RCC 7860 (cell line): ENCODE results near the gene AP2B1.

Source experiments
- DNase-seq: peaks from one replicate; pipeline ENCODE4 v3.0.0-alpha.2; 2015; ENCODE audit warnings: low spot score
- FAIRE-seq: peaks from 2 replicates; lab custom pipeline; 2012; peaks lifted over from hg19 to GRCh38; lab: Jason Lieb, UNC

Gene AP2B1

GRCh38 chr17:35725802-35726126 is 138.6 kb downstream of the AP2B1 start:
- DNase-seq: no peak
- FAIRE-seq: no peak

GRCh38 chr17:35726127-35726952 is 139.2 kb downstream of the AP2B1 start:
- no peak for FAIRE-seq
- DNase-seq: no peak

- FAIRE-seq (no peak), DNase-seq (no peak)
These were observed 139.9 kb downstream of the AP2B1 start for GRCh38 chr17:35726953-35727460.

- DNase-seq (no peak), FAIRE-seq (no peak)
These were observed 140.5 kb downstream of the AP2B1 start for GRCh38 chr17:35727635-35728034.

GRCh38 chr17:35728551-35728950 is 141.4 kb downstream of the AP2B1 start:
- FAIRE-seq (no peak), DNase-seq (no peak)

GRCh38 chr17:35729405-35729833 is 142.3 kb downstream of the AP2B1 start:
- FAIRE-seq: no peak
- no peak for DNase-seq

GRCh38 chr17:35730400-35731005 is 143.4 kb downstream of the AP2B1 start:
- DNase-seq: no peak

GRCh38 chr17:35731239-35731916 is 144.3 kb downstream of the AP2B1 start, which contains the start of gene RASL10B:
Gene RASL10B (plus strand): TSS chr17:35731639. CDS start chr17:35735185, 3,546 bp downstream.
- FAIRE-seq (no peak), DNase-seq (no peak)

More at GRCh38 chr17:35730400-35731005, 143.4 kb downstream of the AP2B1 start:
- FAIRE-seq: no peak

GRCh38 chr17:35731917-35732805 is 145.0 kb downstream of the AP2B1 start:
- FAIRE-seq (no peak), DNase-seq (no peak)

- FAIRE-seq: no peak
These were observed 145.6 kb downstream of the AP2B1 start for GRCh38 chr17:35732806-35733136.

GRCh38 chr17:35733366-35733765 is 146.2 kb downstream of the AP2B1 start:
- FAIRE-seq: no peak
- no peak for DNase-seq

More at GRCh38 chr17:35732806-35733136, 145.6 kb downstream of the AP2B1 start:
- no peak for DNase-seq

GRCh38 chr17:35734396-35734795 is 147.3 kb downstream of the AP2B1 start:
- no peak for DNase-seq
- FAIRE-seq: no peak

- FAIRE-seq: no peak
These were observed 148.1 kb downstream of the AP2B1 start for GRCh38 chr17:35735036-35735805.

GRCh38 chr17:35736236-35736635 is 149.1 kb downstream of the AP2B1 start:
- DNase-seq: no peak
- FAIRE-seq: no peak

More at GRCh38 chr17:35735036-35735805, 148.1 kb downstream of the AP2B1 start:
- DNase-seq: no peak

GRCh38 chr17:35738519-35739133 is 151.5 kb downstream of the AP2B1 start:
- no peak for FAIRE-seq
- no peak for DNase-seq

- DNase-seq (no peak), FAIRE-seq (no peak)
These were observed 153.1 kb downstream of the AP2B1 start for GRCh38 chr17:35740216-35740615.

GRCh38 chr17:35740997-35741931 is 154.1 kb downstream of the AP2B1 start:
- DNase-seq (no peak), FAIRE-seq (no peak)

- DNase-seq: no peak
- no peak for FAIRE-seq
These were observed 155.4 kb downstream of the AP2B1 start for GRCh38 chr17:35742496-35742895.
